ENCODE results near the gene CSMD2. TPM values are rescaled to one million over a fixed set of nuclear protein-coding genes. Genes with fewer than 3 reads are reported as not detected.

Gene CSMD2
- polyA plus RNA-seq, 1 experiment = 2.3 TPM

DNA sequence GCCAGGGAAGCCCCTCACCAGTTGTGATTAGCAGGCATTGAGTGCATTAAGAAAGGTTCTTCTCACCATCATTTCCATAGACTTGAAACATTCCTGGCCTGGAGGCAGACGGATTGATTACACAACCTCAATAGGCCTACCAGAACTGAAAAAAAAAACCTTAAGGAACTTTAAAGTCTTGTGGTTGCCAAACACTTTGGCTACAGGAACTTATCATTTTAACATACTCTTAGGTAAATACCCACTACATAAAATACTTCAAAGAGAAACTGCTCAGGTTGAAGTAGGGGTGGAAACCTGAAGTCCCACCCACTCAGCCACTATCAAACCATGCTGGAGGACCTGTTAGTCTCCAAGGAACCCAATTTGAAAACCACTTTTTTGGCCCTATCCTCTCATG lies 323.5 kb downstream of the CSMD2 start:
- ChIA-PET CTCF (no interaction called here), POLR2A (no interaction called here)
- H3K4me3 ChIP-seq (ENCODE audit: low read depth, low read length) = no peak overlapping the region
- TF ChIP-seq, protein P1, sequence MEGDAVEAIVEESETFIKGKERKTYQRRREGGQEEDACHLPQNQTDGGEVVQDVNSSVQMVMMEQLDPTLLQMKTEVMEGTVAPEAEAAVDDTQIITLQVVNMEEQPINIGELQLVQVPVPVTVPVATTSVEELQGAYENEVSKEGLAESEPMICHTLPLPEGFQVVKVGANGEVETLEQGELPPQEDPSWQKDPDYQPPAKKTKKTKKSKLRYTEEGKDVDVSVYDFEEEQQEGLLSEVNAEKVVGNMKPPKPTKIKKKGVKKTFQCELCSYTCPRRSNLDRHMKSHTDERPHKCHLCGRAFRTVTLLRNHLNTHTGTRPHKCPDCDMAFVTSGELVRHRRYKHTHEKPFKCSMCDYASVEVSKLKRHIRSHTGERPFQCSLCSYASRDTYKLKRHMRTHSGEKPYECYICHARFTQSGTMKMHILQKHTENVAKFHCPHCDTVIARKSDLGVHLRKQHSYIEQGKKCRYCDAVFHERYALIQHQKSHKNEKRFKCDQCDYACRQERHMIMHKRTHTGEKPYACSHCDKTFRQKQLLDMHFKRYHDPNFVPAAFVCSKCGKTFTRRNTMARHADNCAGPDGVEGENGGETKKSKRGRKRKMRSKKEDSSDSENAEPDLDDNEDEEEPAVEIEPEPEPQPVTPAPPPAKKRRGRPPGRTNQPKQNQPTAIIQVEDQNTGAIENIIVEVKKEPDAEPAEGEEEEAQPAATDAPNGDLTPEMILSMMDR (IDR thresholded peaks at IDR 0.05; ENCODE audit: low read depth, low read length) = no peak
- H3K27ac ChIP-seq (ENCODE audit: low read depth, low read length) = no peak overlapping the region
- peaks cover 3% of the 10 kb centered on the region; the same call in 1 of the 2 replicates for H3K9me3 ChIP-seq (ENCODE audit: control insufficient read depth, insufficient read depth, low read length)
- no peaks in the 10 kb centered on the region for H3K27me3 ChIP-seq (ENCODE audit: control insufficient read depth, insufficient read depth, low read length)
- no peak for DNase-seq (ENCODE audit: low read depth, low spot score)

DNA sequence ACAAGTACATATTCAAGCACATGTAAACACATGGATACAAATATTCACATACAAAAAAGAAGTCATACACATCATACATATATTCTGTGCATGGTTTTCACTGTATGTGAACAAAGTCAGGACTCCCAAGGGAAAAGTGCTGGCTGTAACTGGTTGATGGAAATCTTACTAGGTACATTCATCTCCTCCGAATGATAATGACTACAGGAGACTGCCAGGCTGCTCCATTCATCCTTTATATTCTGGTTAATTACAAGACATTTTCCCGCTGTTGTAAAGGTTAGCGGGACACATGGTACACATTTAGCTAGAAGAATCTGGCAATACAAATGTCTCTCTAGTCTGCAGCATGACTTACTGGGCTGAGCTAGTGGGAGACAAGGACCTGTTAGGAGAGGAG lies 327.4 kb downstream of the CSMD2 start:
- ChIA-PET POLR2A (no interaction called here), CTCF (no interaction called here)
- H3K27ac ChIP-seq (ENCODE audit: low read depth, low read length) = no peak overlapping the region
- no peaks in the 10 kb centered on the region for H3K27me3 ChIP-seq (ENCODE audit: control insufficient read depth, insufficient read depth, low read length)
- DNase-seq (ENCODE audit: low read depth, low spot score) = no peak
- TF ChIP-seq, protein P1 (IDR thresholded peaks at IDR 0.05; ENCODE audit: low read depth, low read length) = no peak
- peaks cover 9% of the 10 kb centered on the region; the same call in 1 of the 2 replicates for H3K9me3 ChIP-seq (ENCODE audit: control insufficient read depth, insufficient read depth, low read length)
- no peak overlapping the region for H3K4me3 ChIP-seq (ENCODE audit: low read depth, low read length)

DNA sequence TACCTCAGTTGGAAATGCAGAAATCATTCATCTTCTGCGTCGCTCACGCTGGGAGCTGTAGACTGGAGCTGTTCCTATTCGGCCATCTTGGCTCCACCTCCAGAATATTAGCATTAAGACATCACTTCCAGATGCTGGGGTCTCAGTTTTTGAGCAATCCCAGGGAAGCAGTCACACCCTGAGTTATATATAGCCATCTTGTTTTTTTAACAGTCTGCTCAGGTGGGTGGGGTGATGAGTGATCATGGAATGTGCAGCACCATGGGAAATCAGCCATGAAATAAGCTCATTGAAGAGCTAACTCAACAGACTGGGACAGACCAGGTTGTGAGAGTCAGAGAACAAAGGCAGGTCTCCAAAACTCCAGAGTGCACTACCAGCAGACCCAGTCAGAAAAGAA lies 328.1 kb downstream of the CSMD2 start:
- no peaks in the 10 kb centered on the region for H3K27me3 ChIP-seq (ENCODE audit: control insufficient read depth, insufficient read depth, low read length)
- no peak overlapping the region for H3K4me3 ChIP-seq (ENCODE audit: low read depth, low read length)
- ChIA-PET POLR2A (no interaction called here), CTCF (no interaction called here)
- no peak for DNase-seq (ENCODE audit: low read depth, low spot score)
- TF ChIP-seq, protein P1 (IDR thresholded peaks at IDR 0.05; ENCODE audit: low read depth, low read length) = no peak
- peaks cover 9% of the 10 kb centered on the region; the same call in 1 of the 2 replicates for H3K9me3 ChIP-seq (ENCODE audit: control insufficient read depth, insufficient read depth, low read length)
- no peak overlapping the region for H3K27ac ChIP-seq (ENCODE audit: low read depth, low read length)

DNA sequence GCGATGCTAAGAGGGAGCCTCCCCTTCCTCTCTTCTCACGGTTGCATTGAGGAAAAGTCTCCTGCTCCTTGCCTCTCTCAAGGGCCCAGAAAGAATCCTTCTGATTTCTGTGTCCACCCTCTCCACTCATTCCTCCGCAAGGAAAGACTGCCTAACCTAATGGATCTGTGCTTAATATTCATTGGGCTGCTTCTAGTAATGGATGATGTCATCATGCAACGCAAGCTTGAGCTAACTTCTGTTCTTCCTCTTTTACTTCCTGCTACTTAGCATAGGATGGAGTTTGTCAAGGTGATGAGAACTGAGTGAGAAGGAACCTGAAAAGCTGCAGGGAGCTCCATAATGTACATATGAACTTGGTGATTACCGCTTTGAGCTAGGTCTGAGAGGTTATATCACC lies 336.4 kb downstream of the CSMD2 start:
- no peak for DNase-seq (ENCODE audit: low read depth, low spot score)
- ChIA-PET CTCF (no interaction called here), POLR2A (no interaction called here)
- H3K4me3 ChIP-seq (ENCODE audit: low read depth, low read length) = no peak overlapping the region
- peaks cover 12% of the 10 kb centered on the region; the same call in 1 of the 2 replicates for H3K9me3 ChIP-seq (ENCODE audit: control insufficient read depth, insufficient read depth, low read length)
- H3K27ac ChIP-seq (ENCODE audit: low read depth, low read length) = no peak overlapping the region
- TF ChIP-seq, protein P1 (IDR thresholded peaks at IDR 0.05; ENCODE audit: low read depth, low read length) = no peak
- H3K27me3 ChIP-seq (ENCODE audit: control insufficient read depth, insufficient read depth, low read length) = peaks cover 2% of the 10 kb centered on the region

DNA sequence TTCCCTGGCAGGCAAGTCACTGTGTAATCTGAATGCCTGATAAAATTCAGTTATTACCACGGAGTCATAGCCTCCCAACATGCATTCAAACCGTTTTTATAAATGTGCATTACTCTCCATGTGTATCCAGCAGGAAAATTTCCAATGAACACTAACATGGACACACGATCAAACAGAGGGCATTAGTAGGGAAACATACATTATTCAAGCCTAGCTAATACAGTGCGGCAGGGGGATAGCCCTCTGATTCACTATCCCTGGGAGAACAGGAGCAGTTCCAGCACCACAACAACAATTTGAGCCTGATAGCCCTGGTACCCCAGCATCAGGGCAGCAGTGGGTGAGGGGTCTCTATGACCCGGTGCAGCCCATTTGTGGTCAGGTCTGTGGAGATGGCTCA lies 337.0 kb downstream of the CSMD2 start:
- H3K27ac ChIP-seq (ENCODE audit: low read depth, low read length) = no peak overlapping the region
- DNase-seq (ENCODE audit: low read depth, low spot score) = no peak
- H3K4me3 ChIP-seq (ENCODE audit: low read depth, low read length) = no peak overlapping the region
- TF ChIP-seq, protein P1 (IDR thresholded peaks at IDR 0.05; ENCODE audit: low read depth, low read length) = no peak
- POLR2A ChIA-PET = no interaction called here
- CTCF ChIA-PET = no interaction called here
- H3K27me3 ChIP-seq (ENCODE audit: control insufficient read depth, insufficient read depth, low read length) = peaks cover 2% of the 10 kb centered on the region
- peaks cover 12% of the 10 kb centered on the region; the same call in 1 of the 2 replicates for H3K9me3 ChIP-seq (ENCODE audit: control insufficient read depth, insufficient read depth, low read length)
